B cell (primary cell): Measurements from ENCODE around the gene LIFR.

ENCODE experiments used
- EZH2 ChIP-seq: IDR thresholded peaks from 2 replicates; pipeline ENCODE4 v1.6.1; 2012; ENCODE audit warnings: borderline replicate concordance, low read depth, mild to moderate bottlenecking, moderate library complexity, low read length; ENCODE audit not compliant: insufficient read depth, poor library complexity, severe bottlenecking
- TF ChIP-seq, protein P1 (sequence below): fragments of 200-600 bp; IDR thresholded peaks from one replicate; pipeline ENCODE4 v1.8.0; 2022; ENCODE audit warnings: antibody characterized with exemption, mild to moderate bottlenecking

DNA sequence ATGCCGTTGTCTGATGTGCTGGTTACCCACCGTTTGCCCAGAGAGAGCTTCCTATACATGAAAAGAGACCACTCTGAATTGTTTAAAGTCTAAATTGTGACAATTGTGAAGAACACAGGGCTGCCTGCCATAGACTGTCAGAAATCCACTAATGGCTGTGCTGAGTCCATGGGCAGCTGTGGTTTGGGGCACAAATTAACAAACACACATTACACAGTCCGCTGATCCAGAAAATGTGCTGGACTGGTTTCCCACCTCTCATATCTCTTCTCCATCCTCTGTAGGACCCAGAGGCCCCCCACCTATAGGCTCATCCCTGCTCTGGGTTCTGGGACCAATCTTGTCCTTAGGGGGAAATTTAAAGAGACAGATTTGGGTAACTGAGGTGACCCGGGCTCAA lies 19.0 kb upstream of the LIFR start:
- TF ChIP-seq, protein P1, sequence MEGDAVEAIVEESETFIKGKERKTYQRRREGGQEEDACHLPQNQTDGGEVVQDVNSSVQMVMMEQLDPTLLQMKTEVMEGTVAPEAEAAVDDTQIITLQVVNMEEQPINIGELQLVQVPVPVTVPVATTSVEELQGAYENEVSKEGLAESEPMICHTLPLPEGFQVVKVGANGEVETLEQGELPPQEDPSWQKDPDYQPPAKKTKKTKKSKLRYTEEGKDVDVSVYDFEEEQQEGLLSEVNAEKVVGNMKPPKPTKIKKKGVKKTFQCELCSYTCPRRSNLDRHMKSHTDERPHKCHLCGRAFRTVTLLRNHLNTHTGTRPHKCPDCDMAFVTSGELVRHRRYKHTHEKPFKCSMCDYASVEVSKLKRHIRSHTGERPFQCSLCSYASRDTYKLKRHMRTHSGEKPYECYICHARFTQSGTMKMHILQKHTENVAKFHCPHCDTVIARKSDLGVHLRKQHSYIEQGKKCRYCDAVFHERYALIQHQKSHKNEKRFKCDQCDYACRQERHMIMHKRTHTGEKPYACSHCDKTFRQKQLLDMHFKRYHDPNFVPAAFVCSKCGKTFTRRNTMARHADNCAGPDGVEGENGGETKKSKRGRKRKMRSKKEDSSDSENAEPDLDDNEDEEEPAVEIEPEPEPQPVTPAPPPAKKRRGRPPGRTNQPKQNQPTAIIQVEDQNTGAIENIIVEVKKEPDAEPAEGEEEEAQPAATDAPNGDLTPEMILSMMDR = no peak
- TF ChIP-seq EZH2 = no peak
